ENCODE results near the gene CCDC40.

CCDC40 gene

GRCh38 chr17:80141463-80142165 lies 105.2 kb downstream of the CCDC40 start:
- DNase-seq (ENCODE audit: low spot score), result no peak

DNA sequence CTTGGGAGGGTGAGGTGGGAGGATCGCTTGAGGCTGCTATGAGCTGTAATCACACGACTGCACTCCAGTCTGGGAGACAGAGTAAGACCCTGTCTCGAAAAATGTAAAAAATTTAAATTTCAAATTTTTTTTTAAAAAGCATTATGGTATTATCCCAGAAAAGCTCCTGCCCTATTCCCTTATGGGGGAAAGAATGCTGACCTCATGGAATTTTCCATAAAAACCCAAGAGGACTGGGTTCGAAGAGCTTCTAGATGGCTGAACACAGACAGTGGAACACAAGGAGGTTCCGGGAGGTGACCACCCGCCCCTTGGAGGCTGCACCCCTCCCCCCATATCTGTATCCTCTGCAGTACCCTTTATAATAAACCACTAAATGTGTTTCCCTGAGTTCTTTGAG lies 106.5 kb downstream of the CCDC40 start:
- DNase-seq (ENCODE audit: low spot score), result no peak

GRCh38 chr17:80145076-80146075 lies 108.9 kb downstream of the CCDC40 start:
- no peak for DNase-seq (ENCODE audit: low spot score)

GRCh38 chr17:80146121-80147034 lies 109.9 kb downstream of the CCDC40 start:
- peak; percentile 71 for DNase-seq (ENCODE audit: low spot score)

GRCh38 chr17:80147035-80147822 lies 110.8 kb downstream of the CCDC40 start, which contains the start of gene EIF4A3:
TSS of gene EIF4A3 (minus strand) at chr17:80147128. CDS start at chr17:80146961, 167 bp downstream.
- DNase-seq (ENCODE audit: low spot score), result peak; percentile 99

All from D341Med (cell line).